WTC11 (cell line): ENCODE data around the gene BCAS3.

Source experiments
- FOXP1 ChIP-seq: sonication (generic); formaldehyde crosslinking; IDR thresholded peaks from 2 replicates; pipeline ENCODE4 v1.8.0; 2022; ENCODE audit warnings: missing genetic modification reagents, mild to moderate bottlenecking, moderate library complexity, borderline replicate concordance
- GTF2I ChIP-seq: fragments of 250-450 bp; sonication (Bioruptor Pico); conservative IDR thresholded peaks from 2 replicates; pipeline ENCODE4 v1.4.0; 2021; ENCODE audit warnings: mild to moderate bottlenecking
- NFYB ChIP-seq: sonication (generic); formaldehyde crosslinking; conservative IDR thresholded peaks from 2 replicates; pipeline ENCODE4 v1.8.0; 2022; ENCODE audit warnings: low read depth, missing genetic modification reagents
- NR3C1 ChIP-seq: sonication (generic); formaldehyde crosslinking; conservative IDR thresholded peaks from 2 replicates; pipeline ENCODE4 v1.8.1; 2023; ENCODE audit warnings: low read depth, mild to moderate bottlenecking, missing genetic modification reagents
- RELA ChIP-seq: sonication (generic); formaldehyde crosslinking; IDR thresholded peaks from 2 replicates; pipeline ENCODE4 v1.8.1; 2022; ENCODE audit warnings: missing genetic modification reagents, mild to moderate bottlenecking, borderline replicate concordance
- ZNF138 ChIP-seq: sonication (generic); formaldehyde crosslinking; conservative IDR thresholded peaks from 2 replicates; pipeline ENCODE4 v1.8.1; 2022; ENCODE audit warnings: mild to moderate bottlenecking, moderate library complexity, missing genetic modification reagents
- TF ChIP-seq, protein P1 (sequence below): sonication (generic); formaldehyde crosslinking; IDR thresholded peaks from 2 replicates; pipeline ENCODE4 v1.8.1; 2022; ENCODE audit warnings: mild to moderate bottlenecking, moderate library complexity, missing genetic modification reagents
- TF ChIP-seq, protein P2 (sequence below): sonication (generic); formaldehyde crosslinking; IDR thresholded peaks from 2 replicates; pipeline ENCODE4 v1.8.0; 2022; ENCODE audit warnings: mild to moderate bottlenecking, missing genetic modification reagents
- TF ChIP-seq, protein P3 (sequence below): fragments of 200-600 bp; IDR thresholded peaks from 2 replicates; pipeline ENCODE4 v1.8.0; 2022; ENCODE audit warnings: antibody characterized with exemption

GRCh38 chr17:61418449-61418848, 740.8 kb downstream of the BCAS3 start:
- TF ChIP-seq NFYB (CRISPR knock-in tag) (no peak), NR3C1 (CRISPR knock-in tag) (no peak), GTF2I (no peak), RELA (CRISPR knock-in tag) (no peak), ZNF138 (CRISPR knock-in tag) (no peak), FOXP1 (CRISPR knock-in tag) (no peak)
- TF ChIP-seq, protein P1, sequence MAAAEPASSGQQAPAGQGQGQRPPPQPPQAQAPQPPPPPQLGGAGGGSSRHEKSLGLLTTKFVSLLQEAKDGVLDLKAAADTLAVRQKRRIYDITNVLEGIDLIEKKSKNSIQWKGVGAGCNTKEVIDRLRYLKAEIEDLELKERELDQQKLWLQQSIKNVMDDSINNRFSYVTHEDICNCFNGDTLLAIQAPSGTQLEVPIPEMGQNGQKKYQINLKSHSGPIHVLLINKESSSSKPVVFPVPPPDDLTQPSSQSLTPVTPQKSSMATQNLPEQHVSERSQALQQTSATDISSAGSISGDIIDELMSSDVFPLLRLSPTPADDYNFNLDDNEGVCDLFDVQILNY (CRISPR knock-in tag): no peak
- TF ChIP-seq, protein P2, sequence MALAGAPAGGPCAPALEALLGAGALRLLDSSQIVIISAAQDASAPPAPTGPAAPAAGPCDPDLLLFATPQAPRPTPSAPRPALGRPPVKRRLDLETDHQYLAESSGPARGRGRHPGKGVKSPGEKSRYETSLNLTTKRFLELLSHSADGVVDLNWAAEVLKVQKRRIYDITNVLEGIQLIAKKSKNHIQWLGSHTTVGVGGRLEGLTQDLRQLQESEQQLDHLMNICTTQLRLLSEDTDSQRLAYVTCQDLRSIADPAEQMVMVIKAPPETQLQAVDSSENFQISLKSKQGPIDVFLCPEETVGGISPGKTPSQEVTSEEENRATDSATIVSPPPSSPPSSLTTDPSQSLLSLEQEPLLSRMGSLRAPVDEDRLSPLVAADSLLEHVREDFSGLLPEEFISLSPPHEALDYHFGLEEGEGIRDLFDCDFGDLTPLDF (CRISPR knock-in tag): no peak
- TF ChIP-seq, protein P3, sequence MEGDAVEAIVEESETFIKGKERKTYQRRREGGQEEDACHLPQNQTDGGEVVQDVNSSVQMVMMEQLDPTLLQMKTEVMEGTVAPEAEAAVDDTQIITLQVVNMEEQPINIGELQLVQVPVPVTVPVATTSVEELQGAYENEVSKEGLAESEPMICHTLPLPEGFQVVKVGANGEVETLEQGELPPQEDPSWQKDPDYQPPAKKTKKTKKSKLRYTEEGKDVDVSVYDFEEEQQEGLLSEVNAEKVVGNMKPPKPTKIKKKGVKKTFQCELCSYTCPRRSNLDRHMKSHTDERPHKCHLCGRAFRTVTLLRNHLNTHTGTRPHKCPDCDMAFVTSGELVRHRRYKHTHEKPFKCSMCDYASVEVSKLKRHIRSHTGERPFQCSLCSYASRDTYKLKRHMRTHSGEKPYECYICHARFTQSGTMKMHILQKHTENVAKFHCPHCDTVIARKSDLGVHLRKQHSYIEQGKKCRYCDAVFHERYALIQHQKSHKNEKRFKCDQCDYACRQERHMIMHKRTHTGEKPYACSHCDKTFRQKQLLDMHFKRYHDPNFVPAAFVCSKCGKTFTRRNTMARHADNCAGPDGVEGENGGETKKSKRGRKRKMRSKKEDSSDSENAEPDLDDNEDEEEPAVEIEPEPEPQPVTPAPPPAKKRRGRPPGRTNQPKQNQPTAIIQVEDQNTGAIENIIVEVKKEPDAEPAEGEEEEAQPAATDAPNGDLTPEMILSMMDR: no peak
